GM15510 (cell line): ENCODE data around the gene TAMALIN.

Source experiments
- POLR2A ChIP-seq: IDR thresholded peaks from 3 replicates; pipeline ENCODE4 v1.6.1; 2011; ENCODE audit warnings: borderline replicate concordance; ENCODE audit not compliant: insufficient read length; ENCODE audit errors: extremely low read depth

Gene TAMALIN

GRCh38 chr12:52006726-52007157, at the start of gene TAMALIN:
TAMALIN (plus strand) TSS chr12:52006946; CDS start chr12:52007020, 74 bp downstream.
- TF ChIP-seq POLR2A = no peak

- no peak for TF ChIP-seq POLR2A
These were observed 48.2 kb upstream of the TAMALIN start for GRCh38 chr12:51958542-51958941.

GRCh38 chr12:51959211-51959610, 47.5 kb upstream of the TAMALIN start:
- no peak for TF ChIP-seq POLR2A

- no peak for TF ChIP-seq POLR2A
These were observed 46.8 kb upstream of the TAMALIN start for GRCh38 chr12:51959921-51960320.

GRCh38 chr12:51960488-51960887, 46.3 kb upstream of the TAMALIN start:
- no peak for TF ChIP-seq POLR2A

GRCh38 chr12:51960890-51961289, 45.9 kb upstream of the TAMALIN start:
- no peak for TF ChIP-seq POLR2A

GRCh38 chr12:51961834-51962233, 44.9 kb upstream of the TAMALIN start:
- no peak for TF ChIP-seq POLR2A

GRCh38 chr12:51962737-51963136, 44.0 kb upstream of the TAMALIN start:
- no peak for TF ChIP-seq POLR2A

GRCh38 chr12:51963477-51963876, 43.3 kb upstream of the TAMALIN start:
- TF ChIP-seq POLR2A = no peak

GRCh38 chr12:51969643-51970042, 37.1 kb upstream of the TAMALIN start:
- no peak for TF ChIP-seq POLR2A

GRCh38 chr12:51970904-51971646, 35.7 kb upstream of the TAMALIN start:
- no peak for TF ChIP-seq POLR2A

GRCh38 chr12:51971679-51972421, 34.9 kb upstream of the TAMALIN start:
- TF ChIP-seq POLR2A = no peak

GRCh38 chr12:51972422-51972812, 34.3 kb upstream of the TAMALIN start:
- no peak for TF ChIP-seq POLR2A

GRCh38 chr12:51972849-51973273, 33.9 kb upstream of the TAMALIN start:
- no peak for TF ChIP-seq POLR2A

GRCh38 chr12:51973560-51973959, 33.2 kb upstream of the TAMALIN start:
- no peak for TF ChIP-seq POLR2A

GRCh38 chr12:51974646-51975045, 32.1 kb upstream of the TAMALIN start:
- no peak for TF ChIP-seq POLR2A
